ENCODE data around the gene PPP1R3G.

- no peak for TF ChIP-seq CTCF (IDR thresholded peaks at IDR 0.05; ENCODE audit: insufficient read depth, low read length)
- no peak for TF ChIP-seq POLR2AphosphoS5 (IDR thresholded peaks at IDR 0.05; ENCODE audit: low read depth)
- TF ChIP-seq GABPA (IDR thresholded peaks at IDR 0.05; ENCODE audit: low read depth): no peak
- TF ChIP-seq SPI1 (IDR thresholded peaks at IDR 0.05; ENCODE audit: borderline replicate concordance, low read depth): no peak
Measured at GRCh38 chr6:5110246-5110645, 25.1 kb downstream of the PPP1R3G start.

Measured in HL-60 (cell line).